ENCODE results near the gene ZNF175.
A peak's percentile ranks its signal among the peaks of the same experiment; 100 is the strongest.

The ZNF175 gene

GRCh38 chr19:51570962-51571575 lies at the start of gene ZNF175:
Gene ZNF175 (plus strand): TSS chr19:51571283. CDS start chr19:51573330, 2,047 bp downstream.
- peak; percentile 97 for DNase-seq (ENCODE audit: low read depth)

GRCh38 chr19:51521357-51521756 lies 49.7 kb upstream of the ZNF175 start:
- DNase-seq (ENCODE audit: low read depth), result no peak

DNA sequence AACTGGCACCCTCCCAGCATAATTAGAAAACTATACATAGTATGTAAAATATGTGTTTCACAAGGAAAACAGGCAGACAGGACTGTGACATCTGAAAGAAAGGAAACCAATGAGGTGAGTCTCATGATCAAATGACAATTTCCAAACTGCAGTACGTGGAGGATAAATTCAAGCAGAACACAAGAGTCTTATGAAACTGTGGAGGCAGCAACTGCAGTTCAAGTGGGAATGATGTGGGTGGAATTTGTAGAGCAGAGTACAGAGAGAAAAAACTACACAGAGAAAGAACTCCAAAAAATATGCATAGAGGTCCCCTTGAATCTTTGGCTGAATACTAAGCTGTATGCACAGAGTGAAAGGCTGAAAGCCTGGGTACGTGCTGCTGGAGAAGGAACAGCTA lies 49.3 kb upstream of the ZNF175 start:
- no peak for DNase-seq (ENCODE audit: low read depth)

DNA sequence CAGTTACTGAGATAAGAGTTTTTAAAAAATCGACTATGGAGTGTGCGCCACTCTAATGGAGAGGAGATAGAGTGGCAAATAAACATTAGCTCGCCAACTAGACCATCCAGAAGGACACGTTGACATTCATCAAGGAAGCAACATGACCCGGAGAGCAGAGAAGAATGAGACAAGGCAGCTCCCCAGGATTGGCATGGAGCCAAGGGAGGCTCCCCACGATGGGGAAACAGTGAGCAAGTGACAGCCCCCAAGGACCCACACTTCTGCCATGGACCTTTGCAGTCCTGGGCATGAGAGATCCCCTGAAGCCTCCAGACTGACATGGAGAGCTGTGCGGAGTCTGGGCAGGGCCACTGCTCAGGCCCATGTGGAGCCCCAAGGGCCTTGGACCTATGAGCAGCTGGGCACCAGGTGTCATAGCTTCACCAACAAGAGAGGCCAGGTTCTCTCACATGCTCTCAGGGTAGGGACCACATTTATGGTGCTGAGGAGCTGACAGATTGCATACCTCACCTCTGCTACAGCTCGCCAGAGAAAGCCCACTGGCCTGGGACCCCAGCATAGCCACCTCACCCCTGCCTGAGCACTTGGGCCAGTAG lies 46.3 kb upstream of the ZNF175 start:
- no peak for DNase-seq (ENCODE audit: low read depth)

DNA sequence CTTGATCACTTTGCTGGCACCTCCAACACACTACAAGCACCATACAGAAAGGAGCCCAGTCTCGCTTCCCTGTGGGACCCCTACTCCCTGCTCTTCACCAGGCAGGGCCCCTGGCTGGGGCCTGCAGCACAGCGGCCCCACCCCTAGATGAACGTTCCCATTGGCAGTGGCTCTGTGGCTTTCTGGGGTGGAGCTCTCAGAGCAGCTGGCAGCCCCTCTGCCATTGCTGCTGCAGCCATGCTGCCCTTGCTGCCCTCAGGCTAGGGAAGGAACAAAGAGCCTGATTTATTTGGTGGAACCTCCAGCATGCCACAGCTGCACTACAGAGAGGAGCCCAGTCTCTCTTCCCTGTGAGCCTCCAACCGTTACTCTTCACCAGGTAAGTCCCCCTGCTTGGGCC lies 45.4 kb upstream of the ZNF175 start:
- DNase-seq (ENCODE audit: low read depth), result no peak

DNA sequence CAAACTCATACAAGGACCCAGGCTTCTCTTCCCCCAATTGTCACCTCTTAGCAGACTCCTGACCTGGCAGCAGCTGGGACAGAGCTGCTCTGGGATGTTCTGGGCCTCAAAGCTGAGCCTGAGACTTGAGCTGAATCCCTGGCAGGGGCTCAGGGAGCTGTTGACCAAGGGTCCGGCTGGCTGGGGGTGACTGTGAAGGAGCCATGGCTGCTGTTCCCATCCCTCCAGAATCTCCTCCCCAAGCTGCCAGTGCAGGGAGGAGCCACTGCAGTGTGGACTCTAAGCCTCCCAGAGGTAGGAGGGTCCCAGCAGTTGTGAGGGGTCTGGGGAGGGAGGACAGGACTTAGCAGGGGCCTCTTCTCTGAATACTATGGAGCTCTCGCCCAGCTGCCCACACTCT lies 41.8 kb upstream of the ZNF175 start:
- no peak for DNase-seq (ENCODE audit: low read depth)

GRCh38 chr19:51530616-51531015 lies 40.5 kb upstream of the ZNF175 start:
- no peak for DNase-seq (ENCODE audit: low read depth)

DNA sequence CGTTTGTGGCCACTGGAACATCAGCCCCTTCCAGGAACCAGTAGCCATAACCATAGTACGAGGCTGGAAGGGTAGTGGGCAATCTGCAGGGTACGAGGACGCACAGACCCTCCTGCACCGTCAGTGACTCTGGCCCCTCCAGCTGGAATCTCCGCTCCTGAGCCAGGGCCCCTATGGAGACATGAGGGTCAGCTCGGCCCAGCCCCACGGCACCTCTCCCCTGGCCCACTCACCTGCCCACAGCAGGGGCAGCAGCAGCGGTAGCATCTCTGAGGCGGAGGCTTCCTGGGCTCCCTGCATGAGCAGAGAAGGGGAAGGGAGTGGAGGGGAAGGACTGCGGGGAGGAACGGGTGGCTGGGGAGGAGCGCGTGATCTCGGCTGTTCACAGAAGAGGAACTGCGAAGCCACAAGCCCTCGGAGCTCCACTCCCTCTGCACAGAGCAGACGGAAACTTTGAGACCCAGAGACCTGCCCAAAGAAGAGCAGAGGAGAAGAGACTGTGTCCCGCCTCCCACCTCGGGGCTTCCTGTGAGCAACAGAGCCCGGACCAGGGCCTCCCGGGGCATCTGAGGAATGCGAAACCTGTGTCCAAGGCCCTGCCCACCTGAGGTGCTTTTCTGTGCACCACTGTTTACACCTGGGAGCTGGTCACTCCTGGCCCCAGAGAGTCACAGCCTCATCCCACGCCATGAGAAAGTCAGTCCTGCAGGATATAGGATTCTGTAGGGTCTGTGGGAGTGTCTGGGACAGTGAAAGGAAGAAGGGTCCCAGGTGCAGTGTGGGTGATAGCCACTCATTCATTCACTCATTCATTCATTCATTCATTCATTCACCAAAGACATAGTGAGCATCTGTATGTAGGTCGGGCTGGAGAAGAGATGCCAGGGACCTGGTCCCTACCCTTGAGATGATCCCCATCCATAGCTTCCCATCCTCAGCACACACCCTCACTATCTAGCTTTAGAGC lies 39.5 kb upstream of the ZNF175 start, which contains the start of gene SIGLEC6:
TSS of gene SIGLEC6 (minus strand) at position 322 of the 967 bp plus-strand sequence. CDS start at position 300, 22 bp downstream.
- no peak for DNase-seq (ENCODE audit: low read depth)

DNA sequence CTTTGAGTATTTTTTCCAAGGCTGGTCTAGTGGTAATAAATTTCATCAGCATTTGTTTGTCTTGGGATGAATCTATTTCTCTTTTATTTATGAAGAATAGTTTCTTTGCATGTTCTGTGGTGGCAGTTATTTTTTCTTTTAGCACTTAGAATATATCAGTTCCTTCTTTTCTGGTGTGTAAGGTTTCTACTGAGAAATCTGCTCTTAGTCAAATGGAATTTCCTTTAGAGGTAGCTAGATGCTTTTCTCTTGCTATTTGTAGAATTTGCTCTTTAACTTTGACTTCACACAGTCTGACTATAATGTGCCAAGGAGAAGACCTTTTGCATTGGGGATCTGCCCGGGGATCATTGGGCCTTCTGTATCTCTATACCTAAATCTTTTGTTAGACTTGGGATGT lies 35.5 kb upstream of the ZNF175 start:
- DNase-seq (ENCODE audit: low read depth), result no peak

DNA sequence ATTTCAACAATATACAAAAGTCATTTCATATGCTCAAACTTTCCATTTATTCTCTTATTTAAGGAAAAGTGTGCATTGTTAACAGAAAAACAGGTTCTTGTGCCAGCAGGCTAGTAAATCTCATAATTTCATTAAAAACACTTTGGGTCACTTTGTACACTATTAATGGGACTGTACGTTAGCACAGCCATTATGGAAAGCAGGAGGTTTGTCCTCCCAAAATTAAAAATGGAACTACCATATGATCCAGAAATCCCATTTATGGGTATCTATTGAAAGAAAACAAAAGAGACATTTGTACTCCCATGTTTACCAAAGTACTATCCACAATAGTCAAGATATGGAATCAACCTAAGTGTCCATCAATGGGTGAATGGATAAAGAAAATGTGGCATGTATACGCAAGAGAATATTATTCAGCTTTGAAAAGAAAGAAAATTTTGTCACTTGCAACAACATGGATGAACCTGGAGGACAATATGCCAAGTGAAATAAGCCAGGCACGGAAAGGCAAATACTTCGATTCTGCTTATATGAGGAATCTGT lies 31.2 kb upstream of the ZNF175 start:
- DNase-seq (ENCODE audit: low read depth), result no peak

- DNase-seq (ENCODE audit: low read depth), result no peak
Observed at GRCh38 chr19:51541458-51542357, 29.4 kb upstream of the ZNF175 start.

- no peak for DNase-seq (ENCODE audit: low read depth)
Observed at GRCh38 chr19:51542699-51543098, 28.4 kb upstream of the ZNF175 start.

DNA sequence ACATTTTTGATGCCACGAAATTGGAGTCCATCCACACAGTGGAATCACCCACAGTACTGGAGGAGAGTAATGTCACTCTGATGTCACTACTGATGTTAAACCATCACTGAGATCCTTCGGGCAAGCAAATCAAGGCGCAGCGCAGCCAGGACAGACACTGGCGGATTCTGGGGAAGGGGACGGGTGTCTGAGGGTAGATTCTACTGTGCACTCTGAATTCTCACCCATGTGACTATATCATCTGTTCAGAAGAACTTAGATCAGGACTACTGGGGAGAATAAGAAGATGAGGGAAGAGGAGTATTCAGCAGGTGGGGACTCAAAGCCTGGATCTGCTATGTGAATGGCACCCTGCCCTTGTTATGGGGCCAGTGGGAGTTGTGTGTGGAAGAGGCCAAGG lies 27.0 kb upstream of the ZNF175 start:
- DNase-seq (ENCODE audit: low read depth), result no peak

DNA sequence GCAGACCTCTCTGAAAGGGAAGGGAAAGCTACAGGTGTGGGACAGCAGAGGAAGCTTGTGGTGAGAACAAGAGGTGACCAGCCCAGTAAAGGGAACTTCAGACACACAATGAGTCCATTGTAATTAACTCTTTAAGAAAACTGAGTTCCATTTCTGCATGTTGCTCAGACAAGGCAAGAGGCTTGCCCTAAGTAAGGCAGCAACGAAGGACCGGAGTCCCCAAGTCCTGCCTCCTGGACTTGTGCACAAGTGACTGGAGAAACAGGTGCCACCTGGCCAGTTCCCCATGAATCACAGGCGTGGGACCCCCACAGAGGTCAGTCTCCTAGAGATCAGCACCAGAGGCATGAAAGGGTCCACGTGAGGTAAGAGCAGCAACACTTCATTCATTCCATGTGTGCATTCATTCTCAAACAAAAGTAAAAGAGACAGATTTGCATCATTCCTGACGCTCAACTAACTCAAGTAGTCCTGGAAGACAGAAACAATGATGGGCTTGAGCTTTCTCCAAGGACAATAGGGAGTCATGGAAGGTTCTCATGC lies 24.9 kb upstream of the ZNF175 start:
- no peak for DNase-seq (ENCODE audit: low read depth)

- DNase-seq (ENCODE audit: low read depth), result peak; percentile 36
Observed at GRCh38 chr19:51546650-51547396, 24.3 kb upstream of the ZNF175 start.

DNA sequence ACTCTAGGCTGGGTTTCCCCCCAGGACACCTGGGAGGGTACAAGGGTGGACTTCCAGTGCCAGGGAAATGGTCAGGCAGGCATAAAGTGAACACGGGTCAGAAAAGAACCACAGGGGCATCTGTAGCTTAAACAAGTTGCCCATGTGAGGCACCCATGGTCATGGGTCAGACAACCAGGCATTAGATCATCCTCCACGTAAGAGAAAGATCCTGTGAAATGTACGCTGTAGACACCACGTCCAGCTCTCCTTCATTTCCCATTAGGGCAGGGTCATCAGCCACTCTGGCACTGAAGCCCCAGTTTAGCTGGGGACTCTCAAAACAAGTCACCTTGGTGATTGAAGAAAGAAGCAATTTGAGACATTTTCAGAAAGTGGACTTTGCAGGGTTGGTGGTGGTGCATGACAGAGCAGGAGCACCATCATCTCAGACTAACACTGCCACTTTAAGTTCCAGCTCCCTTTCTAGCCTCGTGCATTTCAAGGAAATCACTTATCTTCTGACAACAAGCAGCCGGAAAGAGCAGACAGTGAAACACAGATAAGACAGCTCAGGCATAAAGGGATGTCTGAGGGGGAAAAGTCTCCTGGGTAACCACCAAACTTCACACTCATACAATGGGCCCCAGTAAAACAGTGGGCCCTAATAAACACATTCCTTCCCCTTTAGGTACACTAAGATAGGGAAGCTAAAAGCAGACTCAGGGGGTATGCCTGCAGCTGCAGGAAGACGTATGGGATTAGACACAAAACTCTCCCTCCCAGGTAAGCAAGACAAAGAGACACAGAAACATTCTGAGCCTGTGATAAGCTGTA lies 23.5 kb upstream of the ZNF175 start:
- no peak for DNase-seq (ENCODE audit: low read depth)

GRCh38 chr19:51548213-51548651 lies 22.9 kb upstream of the ZNF175 start:
- no peak for DNase-seq (ENCODE audit: low read depth)

DNA sequence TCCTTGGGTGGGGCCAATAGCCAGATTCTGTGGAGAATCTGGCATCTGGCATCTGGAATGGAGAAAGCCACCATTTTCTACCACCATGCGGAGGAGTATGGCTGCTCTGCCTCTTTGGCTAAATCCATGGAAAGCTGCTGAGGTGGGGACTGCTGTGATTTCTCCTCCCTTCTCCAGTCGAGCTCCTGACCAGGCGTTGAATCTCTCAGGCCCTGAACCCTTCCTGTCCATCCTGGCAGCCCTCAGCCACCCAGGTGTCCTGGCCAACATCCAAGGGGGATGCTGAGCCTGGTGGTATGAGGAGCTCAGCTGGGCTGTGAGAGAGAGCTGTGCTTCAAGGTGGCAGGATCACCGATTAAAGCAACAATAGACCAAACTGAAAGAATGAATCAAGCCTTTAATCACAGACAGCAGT lies 22.2 kb upstream of the ZNF175 start:
- DNase-seq (ENCODE audit: low read depth), result no peak

DNA sequence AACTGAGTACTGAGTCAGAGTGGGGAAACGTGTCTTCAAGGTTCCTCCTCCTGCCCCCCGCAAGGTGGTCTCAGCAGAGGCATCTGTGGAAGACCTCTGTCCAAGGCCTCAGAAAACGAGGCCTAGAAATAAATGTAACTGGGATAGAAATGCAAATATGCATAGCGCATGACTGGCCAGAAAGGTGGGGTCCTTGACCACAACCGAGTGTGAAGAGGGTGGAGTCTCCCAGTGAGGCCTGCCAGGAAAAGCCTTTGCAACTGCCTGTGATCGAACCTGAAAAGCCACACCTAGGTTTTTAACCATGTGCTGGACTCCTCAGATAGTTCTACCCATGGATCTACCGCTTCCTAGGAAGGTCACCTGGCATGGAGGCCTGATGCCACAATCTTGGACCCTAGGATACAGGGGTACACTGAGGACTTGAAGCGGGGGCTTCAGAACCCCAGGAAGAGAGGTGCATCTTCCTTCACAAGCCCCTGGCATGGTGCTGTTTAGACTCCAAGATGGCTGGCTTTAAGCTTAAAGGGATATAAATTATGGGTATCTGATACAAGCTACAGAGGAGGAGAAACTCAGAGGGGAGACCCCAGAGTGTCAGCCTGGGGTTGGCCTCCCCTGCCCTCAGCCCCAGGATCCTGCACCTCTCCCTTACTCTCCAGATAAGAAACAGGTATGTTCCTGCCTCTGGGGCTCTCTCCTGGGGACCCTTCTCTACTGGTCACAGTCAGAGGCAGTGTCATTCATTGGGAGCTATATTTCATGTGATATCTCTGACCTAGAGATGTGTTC lies 21.4 kb upstream of the ZNF175 start:
- DNase-seq (ENCODE audit: low read depth), result no peak

Data from HS-27A (cell line).